GM23338 (cell line): Measurements from ENCODE around the gene DNAL4. TPM values are rescaled to one million over a fixed set of nuclear protein-coding genes. Genes with fewer than 3 reads are reported as not detected.

Source experiments
- ATAC-seq: fragments of 200-7000 bp; cut with Tn5 transposase; 3 replicates; pipeline ENCODE4 v1.9.1; 2020
- DNase-seq: peaks from one replicate; pipeline ENCODE4 v3.0.0-alpha.2; 2015; ENCODE audit warnings: low spot score
- H2AFZ ChIP-seq: fragments of 200-600 bp; sonication (generic); 2 replicates; pipeline ENCODE4 v1.8.0; 2016; ENCODE audit warnings: antibody characterized with exemption, mild to moderate bottlenecking, moderate library complexity
- H3F3A ChIP-seq: fragments of 200-600 bp; sonication (generic); replicated peaks from 2 replicates; pipeline ENCODE4 v1.8.0; 2017; ENCODE audit warnings: antibody characterized with exemption, mixed run types, low read depth
- H3K27ac ChIP-seq: fragments of 200-600 bp; sonication (generic); 2 replicates; pipeline ENCODE4 v1.6.1; 2016; ENCODE audit warnings: low read depth
- H3K27me3 ChIP-seq: fragments of 200-600 bp; sonication (generic); 2 replicates; pipeline ENCODE4 v1.8.0; 2016; ENCODE audit warnings: mild to moderate bottlenecking, mixed run types, moderate library complexity; ENCODE audit not compliant: insufficient read depth
- H3K36me3 ChIP-seq: fragments of 200-600 bp; sonication (generic); 2 replicates; pipeline ENCODE4 v1.8.0; 2016; ENCODE audit warnings: mild to moderate bottlenecking; ENCODE audit not compliant: insufficient read depth
- H3K4me1 ChIP-seq: fragments of 200-600 bp; sonication (generic); 2 replicates; pipeline ENCODE4 v1.8.0; 2016; ENCODE audit warnings: mild to moderate bottlenecking, moderate library complexity; ENCODE audit not compliant: insufficient read depth
- H3K4me2 ChIP-seq: fragments of 200-600 bp; sonication (generic); 2 replicates; pipeline ENCODE4 v1.7.1; 2017; ENCODE audit warnings: mixed run types
- H3K4me3 ChIP-seq: fragments of 200-600 bp; sonication (generic); 2 replicates; pipeline ENCODE4 v1.6.1; 2016; ENCODE audit warnings: mixed run types
- H3K79me2 ChIP-seq: fragments of 200-600 bp; sonication (generic); replicated peaks from 2 replicates; pipeline ENCODE4 v1.8.0; 2017; ENCODE audit warnings: mild to moderate bottlenecking; ENCODE audit not compliant: insufficient read depth
- H3K9me2 ChIP-seq: fragments of 200-600 bp; sonication (generic); 2 replicates; pipeline ENCODE4 v1.8.0; 2017; ENCODE audit not compliant: insufficient read depth
- H4K20me1 ChIP-seq: fragments of 200-600 bp; sonication (generic); replicated peaks from 2 replicates; pipeline ENCODE4 v1.8.0; 2017; ENCODE audit warnings: mild to moderate bottlenecking; ENCODE audit not compliant: insufficient read depth
- H3K27ac Mint-ChIP-seq: 2 replicates; pipeline ENCODE4 v1.8.0; 2020; ENCODE audit warnings: inconsistent platforms, mild to moderate bottlenecking, moderate library complexity, mixed read lengths
- H3K27me3 Mint-ChIP-seq: 3 replicates; pipeline ENCODE4 v1.8.0; 2022; ENCODE audit warnings: low read depth, mild to moderate bottlenecking, moderate library complexity, mixed read lengths, inconsistent platforms; ENCODE audit not compliant: insufficient read depth, poor library complexity
- H3K36me3 Mint-ChIP-seq: 3 replicates; pipeline ENCODE4 v1.8.0; 2021; ENCODE audit warnings: low read depth, mild to moderate bottlenecking, inconsistent platforms, moderate library complexity, mixed read lengths
- H3K4me1 Mint-ChIP-seq: 3 replicates; pipeline ENCODE4 v1.8.0; 2020; ENCODE audit warnings: mild to moderate bottlenecking, inconsistent platforms, mixed read lengths
- H3K4me3 Mint-ChIP-seq: 3 replicates; pipeline ENCODE4 v1.8.0; 2021; ENCODE audit warnings: moderate library complexity, mild to moderate bottlenecking, inconsistent platforms, mixed read lengths
- H3K9me3 Mint-ChIP-seq: 3 replicates; pipeline ENCODE4 v1.8.0; 2020; ENCODE audit warnings: moderate library complexity, mild to moderate bottlenecking, inconsistent platforms, mixed read lengths
- CTCF ChIP-seq, 2 experiments: fragments of 200-600 bp in 1 of 2; sonication (generic) in 1 of 2; conservative IDR thresholded peaks; 2 replicates each; pipeline versions ENCODE4 v1.5.1 to v1.6.1; 2016 to 2017; ENCODE audit warnings: antibody characterized with exemption in 2 of 2, low read depth in 2 of 2, mild to moderate bottlenecking in 2 of 2, moderate library complexity in 1 of 2
- ETS1 ChIP-seq: IDR thresholded peaks from 2 replicates; pipeline ENCODE4 v1.6.1; 2016; ENCODE audit warnings: antibody characterized with exemption
- EZH2 ChIP-seq: fragments of 200-600 bp; sonication (generic); IDR thresholded peaks from one replicate; pipeline ENCODE4 v1.8.0; 2017; ENCODE audit warnings: antibody characterized with exemption, mild to moderate bottlenecking, low read depth; ENCODE audit not compliant: unreplicated experiment
- REST ChIP-seq: IDR thresholded peaks from one replicate; pipeline ENCODE4 v1.6.1; 2018; ENCODE audit warnings: antibody characterized with exemption; ENCODE audit not compliant: unreplicated experiment
- STAT1 ChIP-seq: IDR thresholded peaks from one replicate; pipeline ENCODE4 v1.6.1; 2016; ENCODE audit warnings: antibody characterized with exemption; ENCODE audit not compliant: unreplicated experiment
- ZNF462 ChIP-seq: fragments of 250-450 bp; sonication (Bioruptor Pico); IDR thresholded peaks from 2 replicates; pipeline ENCODE4 v1.5.0; 2020; ENCODE audit warnings: mild to moderate bottlenecking, moderate library complexity
- polyA plus RNA-seq: library from polyadenylated mRNA; unstranded; fragments of >200 nt; fragmentation: Nextera tagmentation; extraction: Ambion mirVana; gene quantifications from 2 replicates; pipeline ENCODE4 v1.2.1, GENCODE V29; 2016
- total RNA-seq: library from RNA; depleted of rRNA; stranded (reverse); fragments of >200 nt; shearing (Covaris generic); gene quantifications from 2 replicates; pipeline ENCODE4 v1.2.3, GENCODE V29; 2014

The DNAL4 gene
- total and polyA plus RNA-seq, 2 experiments from 2014 or later, result 9.3 to 10.0 TPM

GRCh38 chr22:38776086-38776485, 17.9 kb downstream of the DNAL4 start:
- no peak for ATAC-seq
- H3K36me3 ChIP-seq, result no peaks in the 10 kb centered on the region
- DNase-seq, result no peak
- Mint-ChIP-seq H3K27ac (no peak overlapping the region), H3K4me1 (peaks cover 7% of the 10 kb centered on the region), H3K9me3 (no peaks in the 10 kb centered on the region; the same call in 2 of the 3 replicates), H3K36me3 (no peaks in the 10 kb centered on the region), H3K4me3 (no peak overlapping the region), H3K27me3 (peaks cover 9% of the 10 kb centered on the region)
- H3K27me3 ChIP-seq, result no peaks in the 10 kb centered on the region
- H3K4me3 ChIP-seq, result no peak overlapping the region
- no peak overlapping the region for H2AFZ ChIP-seq
- H3F3A ChIP-seq, result no peaks in the 10 kb centered on the region
- TF ChIP-seq ETS1, result no peak
- TF ChIP-seq STAT1, result no peak
- TF ChIP-seq CTCF (conservative IDR thresholded peaks at IDR 0.05; ENCODE audit: low read depth in 2 of 2), result no peak
- TF ChIP-seq EZH2, result no peak
- no peak for TF ChIP-seq ZNF462 (CRISPR knock-in tag)
- TF ChIP-seq REST, result no peak
- no peak overlapping the region for H3K4me2 ChIP-seq
- H3K4me1 ChIP-seq, result no peaks in the 10 kb centered on the region
- H3K79me2 ChIP-seq, result no peaks in the 10 kb centered on the region
- H3K9me2 ChIP-seq, result no peaks in the 10 kb centered on the region
- H3K27ac ChIP-seq, result no peak overlapping the region
- H4K20me1 ChIP-seq, result no peaks in the 10 kb centered on the region
